A673 (cell line): Measurements from ENCODE around the gene ZNF528.

ENCODE experiments used
- EZH2 ChIP-seq: fragments of 200-600 bp; sonication (generic); IDR thresholded peaks from 2 replicates; pipeline ENCODE4 v1.6.1; 2017; ENCODE audit warnings: borderline replicate concordance, low read depth, mild to moderate bottlenecking, mixed read lengths, antibody characterized with exemption, low read length; ENCODE audit not compliant: poor library complexity, severe bottlenecking
- TF ChIP-seq, protein P1 (sequence below): fragments of 300-800, 200-600 bp; sonication (generic); conservative IDR thresholded peaks from 2 replicates; pipeline ENCODE4 v1.5.1; 2017; ENCODE audit warnings: low read depth, mild to moderate bottlenecking, antibody characterized with exemption, low read length, moderate library complexity, mixed read lengths

- TF ChIP-seq, protein P1, sequence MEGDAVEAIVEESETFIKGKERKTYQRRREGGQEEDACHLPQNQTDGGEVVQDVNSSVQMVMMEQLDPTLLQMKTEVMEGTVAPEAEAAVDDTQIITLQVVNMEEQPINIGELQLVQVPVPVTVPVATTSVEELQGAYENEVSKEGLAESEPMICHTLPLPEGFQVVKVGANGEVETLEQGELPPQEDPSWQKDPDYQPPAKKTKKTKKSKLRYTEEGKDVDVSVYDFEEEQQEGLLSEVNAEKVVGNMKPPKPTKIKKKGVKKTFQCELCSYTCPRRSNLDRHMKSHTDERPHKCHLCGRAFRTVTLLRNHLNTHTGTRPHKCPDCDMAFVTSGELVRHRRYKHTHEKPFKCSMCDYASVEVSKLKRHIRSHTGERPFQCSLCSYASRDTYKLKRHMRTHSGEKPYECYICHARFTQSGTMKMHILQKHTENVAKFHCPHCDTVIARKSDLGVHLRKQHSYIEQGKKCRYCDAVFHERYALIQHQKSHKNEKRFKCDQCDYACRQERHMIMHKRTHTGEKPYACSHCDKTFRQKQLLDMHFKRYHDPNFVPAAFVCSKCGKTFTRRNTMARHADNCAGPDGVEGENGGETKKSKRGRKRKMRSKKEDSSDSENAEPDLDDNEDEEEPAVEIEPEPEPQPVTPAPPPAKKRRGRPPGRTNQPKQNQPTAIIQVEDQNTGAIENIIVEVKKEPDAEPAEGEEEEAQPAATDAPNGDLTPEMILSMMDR = peak; percentile 37
- TF ChIP-seq EZH2 = no peak
Measured at GRCh38 chr19:52464798-52465470, 67.3 kb downstream of the ZNF528 start.
